Measurements from ENCODE around the gene PCSK5.
"Not testable (repeated sequence)": the region's sequence is repeated elsewhere in the genome, so short reads cannot be mapped to it uniquely, and the experiment has no call there.

PCSK5 gene

DNA sequence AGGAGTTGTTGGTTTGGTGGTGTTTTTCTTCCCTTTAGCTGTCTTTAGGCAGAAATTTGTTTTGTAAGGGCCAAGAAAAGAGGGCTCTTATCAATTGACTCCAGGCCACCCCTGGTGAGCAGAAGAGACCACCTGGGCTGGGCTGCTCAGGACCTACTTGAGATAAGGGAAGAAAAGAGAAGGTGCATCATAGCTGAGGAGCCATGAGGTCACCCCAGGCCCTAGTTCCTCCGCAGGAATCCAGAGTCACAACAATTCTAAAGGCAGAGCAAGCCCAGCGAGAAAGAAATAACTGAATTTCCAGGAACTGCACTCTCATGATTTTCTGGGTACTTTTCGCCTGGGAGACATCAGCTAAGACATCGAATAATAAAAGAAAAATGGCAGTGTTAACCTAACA, 468.9 kb downstream of the PCSK5 start:
- DNase-seq (ENCODE audit: low read depth): no peak

- DNase-seq (ENCODE audit: low read depth): no peak
Measured at GRCh38 chr9:76359766-76360165, 469.3 kb downstream of the PCSK5 start.

- DNase-seq (ENCODE audit: low read depth): not testable (repeated sequence)
Measured at GRCh38 chr9:76362332-76363031, 472.0 kb downstream of the PCSK5 start.

DNA sequence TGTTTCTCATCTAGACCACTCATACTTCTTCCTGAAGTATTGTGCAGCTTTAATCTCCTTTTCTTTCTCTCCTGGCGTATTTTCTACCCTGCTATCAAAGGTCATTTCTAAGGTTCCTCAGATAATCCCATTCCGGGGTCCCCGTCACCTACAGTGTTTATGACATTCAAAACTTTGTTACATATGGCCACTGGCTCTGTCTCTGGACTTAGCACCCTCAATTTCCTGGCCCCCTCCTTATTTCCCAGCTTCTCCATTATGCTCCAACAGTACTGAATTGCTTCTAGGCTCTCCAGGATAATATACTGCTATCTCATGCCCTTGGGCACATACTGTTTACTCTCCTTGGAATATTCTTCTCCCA, 472.5 kb downstream of the PCSK5 start:
- DNase-seq (ENCODE audit: low read depth): no peak

GRCh38 chr9:76365028-76365427, 474.6 kb downstream of the PCSK5 start:
- no peak for DNase-seq (ENCODE audit: low read depth)

DNA sequence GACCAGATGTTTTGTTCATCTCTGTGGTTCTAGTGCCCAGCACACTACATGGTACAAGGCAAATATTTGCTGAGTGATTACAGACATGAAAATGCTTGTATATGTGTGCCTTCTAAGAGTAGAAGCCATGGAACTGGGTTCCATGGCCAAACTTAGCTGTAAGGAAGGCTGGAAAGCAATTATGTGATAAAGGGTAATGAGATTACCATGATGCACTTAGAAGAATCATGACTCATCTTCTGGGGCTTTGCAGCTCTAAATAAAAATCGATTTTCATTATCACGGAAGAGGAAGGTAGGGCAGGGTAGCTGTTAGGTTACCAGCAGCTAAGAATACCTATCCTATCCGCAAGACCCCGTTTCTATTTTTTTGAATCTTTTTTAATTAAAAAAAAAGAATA, 475.8 kb downstream of the PCSK5 start:
- no peak for DNase-seq (ENCODE audit: low read depth)

GRCh38 chr9:76369583-76369982, 479.1 kb downstream of the PCSK5 start:
- no peak for DNase-seq (ENCODE audit: low read depth)

DNA sequence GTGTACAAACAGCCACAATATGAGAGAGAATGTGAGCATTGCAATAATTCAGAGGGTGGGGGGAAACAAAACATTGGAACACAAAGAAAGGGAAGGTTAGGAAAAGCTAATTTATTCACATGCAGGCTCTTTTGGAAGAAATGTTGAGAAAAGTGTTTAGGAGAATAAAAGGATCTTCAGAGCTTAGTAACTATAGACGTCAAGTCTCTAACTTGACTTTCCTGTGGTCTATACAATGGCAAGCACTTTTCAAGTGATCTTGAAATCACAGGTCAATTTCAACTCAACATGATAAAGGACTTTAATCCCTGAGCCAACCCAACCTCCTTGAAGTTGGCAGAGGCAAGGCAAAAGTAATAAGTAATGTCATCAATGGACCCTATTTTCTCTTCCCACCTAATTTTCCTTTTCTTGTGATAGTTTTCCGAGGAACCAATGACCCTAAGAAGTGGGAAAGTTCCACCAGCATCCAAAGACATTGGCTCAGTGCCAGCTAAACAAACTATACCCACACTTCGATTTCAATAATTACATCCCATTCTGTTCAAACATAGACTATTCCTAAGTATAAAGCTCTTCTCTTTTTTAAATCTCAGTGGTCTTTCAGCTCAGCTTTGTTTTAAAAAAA, 480.0 kb downstream of the PCSK5 start:
- no peak for DNase-seq (ENCODE audit: low read depth)

GRCh38 chr9:76371901-76372300, 481.4 kb downstream of the PCSK5 start:
- DNase-seq (ENCODE audit: low read depth): no peak

DNA sequence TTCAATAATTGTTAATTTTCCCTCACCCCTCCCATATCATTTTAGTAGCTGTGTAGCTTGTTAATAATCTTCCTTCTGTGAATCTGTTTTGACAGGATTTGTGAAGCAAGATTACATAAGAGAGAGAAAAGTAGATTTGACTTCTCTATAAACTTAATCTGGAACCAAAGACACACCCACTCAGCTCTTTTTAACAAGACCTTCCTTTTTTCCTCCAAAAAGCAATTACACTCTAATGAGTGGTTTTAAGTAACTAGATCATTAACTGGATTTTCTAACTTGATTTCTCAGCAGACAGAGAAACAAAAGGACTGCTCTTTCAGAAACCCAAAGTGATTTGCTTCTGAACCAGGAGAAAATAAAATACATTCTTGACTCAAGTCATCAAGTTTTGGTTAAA, 481.9 kb downstream of the PCSK5 start:
- DNase-seq (ENCODE audit: low read depth): no peak

DNA sequence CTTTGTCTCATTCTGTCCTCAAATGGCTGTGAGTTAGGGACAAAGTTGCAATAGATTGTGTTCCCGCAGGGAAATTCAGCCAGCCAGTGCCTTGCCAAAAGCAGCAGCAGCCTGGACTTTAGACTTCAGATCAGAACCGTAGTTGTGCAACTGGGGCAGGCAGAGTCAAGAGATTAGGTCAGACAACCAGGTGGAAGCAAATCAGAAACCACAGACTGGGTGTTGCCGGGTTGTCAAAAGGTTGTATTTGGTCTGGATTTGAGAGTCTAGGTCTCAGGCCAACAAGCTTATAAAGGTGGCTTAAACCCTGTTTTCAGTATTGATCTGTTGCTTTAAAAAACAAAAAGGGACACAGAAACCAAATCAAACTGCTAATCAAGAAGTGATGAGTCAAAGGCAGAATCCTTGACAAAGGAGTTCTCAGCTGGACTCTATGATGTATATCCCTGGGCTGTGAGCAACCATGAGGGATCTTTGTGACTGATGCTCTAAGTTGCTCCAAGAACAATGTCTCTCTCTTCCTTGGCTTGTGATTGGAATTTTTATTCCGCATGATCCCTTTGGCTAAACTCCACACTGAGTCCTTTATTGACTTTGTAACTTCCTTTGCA, 482.8 kb downstream of the PCSK5 start:
- no peak for DNase-seq (ENCODE audit: low read depth)

DNA sequence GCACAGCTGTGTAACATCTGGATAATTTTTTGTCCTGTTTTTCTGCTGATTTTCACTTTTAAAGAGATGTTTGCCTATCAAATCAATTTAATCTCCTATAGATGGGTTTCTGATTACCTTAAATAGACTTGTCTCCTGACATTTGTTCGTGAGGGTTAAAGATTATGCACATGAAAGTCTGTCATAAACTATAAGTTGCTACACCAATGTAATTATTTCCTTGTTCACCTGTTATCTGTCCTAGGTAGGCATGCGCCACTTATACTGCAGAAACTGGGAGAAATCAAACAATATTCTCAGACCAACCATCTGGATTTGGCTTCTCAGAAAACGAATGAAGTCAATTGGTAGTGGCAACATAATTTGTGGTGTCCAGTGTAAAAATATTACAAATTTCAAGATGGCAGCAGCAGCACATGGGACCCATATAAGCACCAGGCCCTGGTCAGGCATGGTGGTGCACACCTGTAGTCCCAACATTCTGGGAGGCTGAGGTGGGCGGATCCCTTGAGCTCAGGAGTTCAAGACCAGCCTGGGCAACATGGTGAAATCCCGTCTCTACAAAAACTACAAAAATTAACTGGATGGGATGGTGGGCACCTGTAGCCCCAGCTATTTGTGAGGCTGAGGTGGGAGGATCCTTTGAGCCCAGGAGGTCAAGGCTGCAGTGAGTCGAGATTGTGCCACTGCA, 483.5 kb downstream of the PCSK5 start:
- DNase-seq (ENCODE audit: low read depth): no peak

GRCh38 chr9:76374783-76375559, 484.5 kb downstream of the PCSK5 start:
- DNase-seq (ENCODE audit: low read depth): no peak

DNA sequence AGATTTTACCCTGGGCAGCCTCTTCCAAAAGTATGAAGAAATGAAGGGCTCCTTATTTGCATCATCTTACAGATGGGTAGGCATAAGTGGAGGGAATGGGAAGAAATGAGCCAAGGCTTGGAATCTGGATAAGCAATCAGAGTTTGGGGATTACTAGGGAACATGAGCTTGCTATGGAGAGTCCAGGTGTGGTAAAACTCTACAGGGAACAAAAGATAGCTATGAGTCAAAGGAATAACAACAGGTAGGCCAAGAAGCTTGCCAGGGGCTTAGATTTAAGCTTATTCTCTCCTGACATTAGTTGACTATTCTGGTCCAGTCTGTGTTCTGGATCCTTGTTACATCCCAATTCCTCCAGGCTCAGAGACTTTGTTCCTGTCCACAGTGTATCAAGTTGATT, 487.3 kb downstream of the PCSK5 start:
- DNase-seq (ENCODE audit: low read depth): no peak

DNA sequence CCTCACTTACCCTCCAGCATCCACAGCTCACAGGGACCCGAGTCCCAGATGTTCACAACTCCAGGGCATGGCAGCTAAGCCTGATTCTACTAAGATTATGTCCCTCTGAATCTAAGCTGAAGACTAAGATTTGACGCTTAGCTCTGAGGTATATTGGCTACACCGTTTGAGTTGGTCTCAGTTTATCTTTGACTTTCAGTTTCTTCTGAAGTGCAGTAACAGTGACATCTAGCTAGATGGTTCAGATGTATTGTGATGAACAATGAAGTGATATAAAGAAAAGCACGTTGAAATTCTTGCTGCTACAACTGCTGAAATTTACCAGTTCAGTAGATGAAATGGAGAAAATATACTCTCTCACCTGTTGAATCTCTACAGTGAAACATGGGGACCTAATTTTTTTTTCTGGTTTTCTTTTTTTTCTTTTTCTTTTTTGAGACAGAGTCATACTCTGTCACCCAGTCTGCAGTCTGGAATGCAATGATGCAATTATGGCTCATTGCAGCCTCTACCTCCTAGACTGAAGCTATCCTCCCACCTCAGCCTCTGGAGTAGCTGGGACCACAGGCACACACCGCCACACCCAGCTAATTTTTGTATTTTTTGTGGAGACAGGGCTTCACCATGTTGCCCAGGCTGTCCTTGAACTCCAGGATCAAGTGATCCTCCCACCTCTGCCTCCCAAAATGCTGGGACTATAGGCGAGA, 488.0 kb downstream of the PCSK5 start:
- DNase-seq (ENCODE audit: low read depth): no peak

GRCh38 chr9:76379494-76379893, 489.0 kb downstream of the PCSK5 start:
- DNase-seq (ENCODE audit: low read depth): no peak

DNA sequence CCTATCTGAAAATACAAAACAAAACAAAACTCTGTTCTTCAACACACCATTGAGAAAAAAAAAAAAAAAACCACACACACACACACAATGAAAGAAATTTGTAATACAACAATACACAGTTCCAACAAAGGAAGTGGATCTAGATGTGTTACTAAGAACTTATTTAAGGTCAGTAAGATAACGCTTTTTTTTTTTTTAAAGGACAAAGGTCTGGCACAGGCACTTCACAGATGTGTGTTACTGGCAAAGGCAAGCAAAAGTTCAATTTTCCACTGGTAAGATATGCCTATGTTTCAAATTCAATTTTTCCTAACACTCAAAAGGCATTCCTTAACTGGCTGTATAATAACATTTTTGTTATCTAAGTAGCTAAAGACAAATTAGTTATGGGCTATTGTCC, 500.2 kb downstream of the PCSK5 start:
- no peak for DNase-seq (ENCODE audit: low read depth)

- peak; percentile 60 for DNase-seq (ENCODE audit: low read depth)
Measured at GRCh38 chr9:76394195-76394959, 503.9 kb downstream of the PCSK5 start, which contains the start of gene RFK. RFK (minus strand) TSS chr9:76394426; CDS start chr9:76394171, 255 bp downstream.

GRCh38 chr9:76394960-76395252, 504.4 kb downstream of the PCSK5 start:
- no peak for DNase-seq (ENCODE audit: low read depth)

DNA sequence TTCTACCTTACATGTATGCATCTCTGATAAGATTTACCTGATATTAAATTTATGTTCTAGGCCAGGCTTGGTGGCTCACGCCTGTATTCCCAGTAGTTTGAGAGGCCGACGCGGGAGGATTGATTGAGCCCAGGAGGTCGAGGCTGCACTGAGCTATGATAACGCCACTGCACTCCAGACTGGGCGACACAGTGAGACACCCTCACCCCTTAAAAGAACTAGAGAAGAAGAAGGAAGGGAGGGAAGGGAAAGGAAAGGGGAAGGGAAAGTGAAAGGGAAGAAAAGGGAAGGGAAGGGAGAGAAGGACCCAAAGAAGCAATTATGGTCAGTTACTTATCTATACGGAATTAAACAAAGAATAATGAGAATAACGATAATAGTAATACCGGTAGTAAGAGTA, 504.9 kb downstream of the PCSK5 start:
- DNase-seq (ENCODE audit: low read depth): no peak

GRCh38 chr9:76396144-76396543, 505.7 kb downstream of the PCSK5 start:
- DNase-seq (ENCODE audit: low read depth): no peak
